ENCODE measurements around the gene MTCL1.

- TF ChIP-seq SIN3A (IDR thresholded peaks at IDR 0.05; ENCODE audit: borderline replicate concordance, insufficient read depth, low read length) (no peak), POLR2AphosphoS5 (IDR thresholded peaks at IDR 0.05; ENCODE audit: low read depth, low read length) (no peak)
Measured at GRCh38 chr18:8752329-8752728, 47.0 kb downstream of the MTCL1 start.

Measured in PFSK-1 (cell line).